GM12865 (cell line): ENCODE results near the gene ZG16B.

Experiments used
- DNase-seq: peaks from one replicate; pipeline ENCODE4 v3.0.0; 2010; ENCODE audit warnings: low read depth
- H3K4me3 ChIP-seq: 2 replicates; pipeline ENCODE4 v1.5.1; 2011; ENCODE audit warnings: mild to moderate bottlenecking, low read depth, low read length, control low read depth
- CTCF ChIP-seq: IDR thresholded peaks from 2 replicates; pipeline ENCODE4 v1.5.1; 2011; ENCODE audit warnings: low read length, control low read depth, low read depth, inconsistent platforms; ENCODE audit not compliant: insufficient read depth; ENCODE audit errors: missing control alignments

Gene ZG16B

GRCh38 chr16:2857451-2858244, 27.5 kb downstream of the ZG16B start, which contains the start of gene PRSS22:
Gene PRSS22, minus strand, starts transcription at chr16:2858170. Its CDS starts 66 bp downstream, at chr16:2858104.
- DNase-seq, result no peak
- no peak for TF ChIP-seq CTCF
- H3K4me3 ChIP-seq, result no peak within 1 kb of the TSS

GRCh38 chr16:2858245-2859025, 28.3 kb downstream of the ZG16B start:
- no peak overlapping the region for H3K4me3 ChIP-seq
- TF ChIP-seq CTCF, result no peak
- no peak for DNase-seq

GRCh38 chr16:2859686-2860265, 29.7 kb downstream of the ZG16B start:
- no peak for TF ChIP-seq CTCF
- H3K4me3 ChIP-seq, result no peak overlapping the region
- no peak for DNase-seq

GRCh38 chr16:2860826-2861567, 30.9 kb downstream of the ZG16B start:
- H3K4me3 ChIP-seq, result no peak overlapping the region
- no peak for TF ChIP-seq CTCF
- no peak for DNase-seq

GRCh38 chr16:2865651-2866050, 35.5 kb downstream of the ZG16B start:
- no peak for DNase-seq
- TF ChIP-seq CTCF, result no peak
- no peak overlapping the region for H3K4me3 ChIP-seq

- TF ChIP-seq CTCF, result no peak
Observed at GRCh38 chr16:2866431-2866830, 36.3 kb downstream of the ZG16B start.

More at GRCh38 chr16:2866431-2866830, 36.3 kb downstream of the ZG16B start:
- no peak for DNase-seq
- no peak overlapping the region for H3K4me3 ChIP-seq
